ENCODE measurements around the gene PLXNA2.

- TF ChIP-seq ATF3 (IDR thresholded peaks at IDR 0.05) (no peak), CTCF (IDR thresholded peaks at IDR 0.05 in 2 of 3, conservative IDR thresholded peaks at IDR 0.05 in 1 of 3; ENCODE audit: borderline replicate concordance in 1 of 3, insufficient read depth in 1 of 3, low read depth in 2 of 3, low read length in 2 of 3) (no peak), EZH2phosphoT487 (IDR thresholded peaks at IDR 0.05; ENCODE audit: borderline replicate concordance) (no peak), POLR2A (IDR thresholded peaks at IDR 0.05; ENCODE audit: borderline replicate concordance, extremely low read depth, insufficient read depth, insufficient read length) (no peak), POLR2AphosphoS5 (IDR thresholded peaks at IDR 0.05; ENCODE audit: low read depth, low read length) (no peak)
Observed at GRCh38 chr1:208059409-208060001, 184.7 kb downstream of the PLXNA2 start.

Measured in HCT116 (cell line).